H9 (cell line): ENCODE results near the gene EDAR. TPM values are rescaled to one million over a fixed set of nuclear protein-coding genes. Genes with fewer than 3 reads are reported as not detected.

ENCODE experiments used
- DNase-seq: peaks from one replicate; pipeline ENCODE4 v3.0.0-alpha.2; 2017
- H2AFZ ChIP-seq: one replicate; pipeline ENCODE4 v1.6.1; 2013; ENCODE audit warnings: mild to moderate bottlenecking, low read length, control low read depth, moderate library complexity
- H2AK5ac ChIP-seq: 2 replicates; pipeline ENCODE4 v1.6.1; 2013; ENCODE audit warnings: low read length, control low read depth, mixed read lengths; ENCODE audit not compliant: insufficient read length
- H2BK120ac ChIP-seq: one replicate; pipeline ENCODE4 v1.6.1; 2013; ENCODE audit warnings: low read depth, mild to moderate bottlenecking, low read length, control low read depth, inconsistent platforms; ENCODE audit not compliant: poor library complexity, severe bottlenecking
- H2BK12ac ChIP-seq: 2 replicates; pipeline ENCODE4 v1.6.1; 2013; ENCODE audit warnings: low read length, control low read depth, mixed read lengths, low read depth; ENCODE audit not compliant: insufficient read length
- H2BK15ac ChIP-seq: 2 replicates; pipeline ENCODE4 v1.6.1; 2013; ENCODE audit warnings: low read depth, low read length, control low read depth
- H2BK20ac ChIP-seq: one replicate; pipeline ENCODE4 v1.6.1; 2013; ENCODE audit warnings: low read depth, mild to moderate bottlenecking, low read length, control low read depth, inconsistent platforms; ENCODE audit not compliant: poor library complexity, severe bottlenecking
- H2BK5ac ChIP-seq: 2 replicates; pipeline ENCODE4 v1.6.1; 2013; ENCODE audit warnings: low read length, control low read depth, mixed read lengths; ENCODE audit not compliant: insufficient read length
- H3K14ac ChIP-seq: 2 replicates; pipeline ENCODE4 v1.6.1; 2013; ENCODE audit warnings: low read length, control low read depth; ENCODE audit not compliant: insufficient read depth
- H3K18ac ChIP-seq: 2 replicates; pipeline ENCODE4 v1.6.1; 2013; ENCODE audit warnings: low read depth, mild to moderate bottlenecking, mixed read lengths, low read length, control low read depth; ENCODE audit not compliant: insufficient read length
- H3K23ac ChIP-seq: 2 replicates; pipeline ENCODE4 v1.6.1; 2013; ENCODE audit warnings: low read length, control low read depth, mixed read lengths, low read depth; ENCODE audit not compliant: insufficient read length
- H3K23me2 ChIP-seq: 2 replicates; pipeline ENCODE4 v1.6.1; 2013; ENCODE audit warnings: low read depth, mild to moderate bottlenecking, mixed read lengths, low read length, control low read depth; ENCODE audit not compliant: insufficient read length, poor library complexity, severe bottlenecking
- H3K27ac ChIP-seq: 2 replicates; pipeline ENCODE4 v1.5.1; 2013; ENCODE audit warnings: low read length, control low read depth, mixed read lengths, low read depth; ENCODE audit not compliant: insufficient read length
- H3K27me3 ChIP-seq: 2 replicates; pipeline ENCODE4 v1.6.1; 2013; ENCODE audit warnings: low read length, control low read depth, inconsistent platforms; ENCODE audit not compliant: insufficient read depth
- H3K4ac ChIP-seq: 2 replicates; pipeline ENCODE4 v1.6.1; 2013; ENCODE audit warnings: low read depth, mild to moderate bottlenecking, control low read depth, inconsistent platforms, low read length, moderate library complexity
- H3K4me1 ChIP-seq: 2 replicates; pipeline ENCODE4 v1.6.1; 2013; ENCODE audit warnings: low read length, control low read depth, inconsistent platforms; ENCODE audit not compliant: insufficient read depth
- H3K4me2 ChIP-seq: 2 replicates; pipeline ENCODE4 v1.6.1; 2013; ENCODE audit warnings: low read length, control low read depth, mixed read lengths; ENCODE audit not compliant: insufficient read length, insufficient read depth
- H3K56ac ChIP-seq: 2 replicates; pipeline ENCODE4 v1.6.1; 2013; ENCODE audit warnings: low read depth, mild to moderate bottlenecking, mixed read lengths, low read length, control low read depth; ENCODE audit not compliant: insufficient read length
- H3K79me1 ChIP-seq: 2 replicates; pipeline ENCODE4 v1.6.1; 2013; ENCODE audit warnings: low read depth, mild to moderate bottlenecking, moderate library complexity, low read length, control low read depth, inconsistent platforms; ENCODE audit not compliant: insufficient read depth, poor library complexity, severe bottlenecking
- H3K79me2 ChIP-seq: 2 replicates; pipeline ENCODE4 v1.6.1; 2013; ENCODE audit warnings: low read length, control low read depth, inconsistent platforms; ENCODE audit not compliant: insufficient read depth
- H3K9ac ChIP-seq: 2 replicates; pipeline ENCODE4 v1.6.1; 2013; ENCODE audit warnings: low read length, control low read depth, mixed read lengths; ENCODE audit not compliant: insufficient read length; ENCODE audit errors: extremely low read depth
- H3K9me3 ChIP-seq: one replicate; pipeline ENCODE4 v1.6.1; 2013; ENCODE audit warnings: low read depth, low read length, inconsistent platforms; ENCODE audit not compliant: control insufficient read depth
- H3T11ph ChIP-seq: one replicate; pipeline ENCODE4 v1.6.1; 2013; ENCODE audit warnings: mild to moderate bottlenecking, low read length, control low read depth, inconsistent platforms
- H4K20me1 ChIP-seq: one replicate; pipeline ENCODE4 v1.6.1; 2013; ENCODE audit not compliant: control insufficient read depth, insufficient read length, insufficient read depth
- H4K5ac ChIP-seq: 2 replicates; pipeline ENCODE4 v1.6.1; 2013; ENCODE audit warnings: low read depth, mild to moderate bottlenecking, mixed read lengths, low read length, control low read depth; ENCODE audit not compliant: insufficient read length
- H4K8ac ChIP-seq: replicated peaks from 2 replicates; pipeline ENCODE4 v1.6.1; 2013; ENCODE audit warnings: low read length, control low read depth, mixed read lengths, low read depth; ENCODE audit not compliant: insufficient read length
- H4K91ac ChIP-seq: 2 replicates; pipeline ENCODE4 v1.6.1; 2013; ENCODE audit warnings: low read depth, mild to moderate bottlenecking, moderate library complexity, mixed read lengths, low read length, control low read depth; ENCODE audit not compliant: insufficient read length
- H3K27ac Mint-ChIP-seq, 3 experiments: 2 replicates in 2 of 3; 3 replicates in 1 of 3; pipeline ENCODE4 v1.8.0; 2020 to 2021; ENCODE audit warnings: mixed read lengths in 3 of 3, mild to moderate bottlenecking in 1 of 3, moderate library complexity in 1 of 3
- H3K27me3 Mint-ChIP-seq: 2 replicates; pipeline ENCODE4 v1.8.0; 2021; ENCODE audit warnings: low read depth, mild to moderate bottlenecking, moderate library complexity, mixed read lengths
- H3K36me3 Mint-ChIP-seq, 3 experiments: 2 replicates in 2 of 3; 3 replicates in 1 of 3; pipeline ENCODE4 v1.8.0; 2020 to 2021; ENCODE audit warnings: low read depth in 3 of 3, mixed read lengths in 3 of 3; ENCODE audit not compliant: insufficient read depth in 1 of 3
- H3K4me1 Mint-ChIP-seq, 2 experiments: 2 replicates each; pipeline ENCODE4 v1.8.0; 2020; ENCODE audit warnings: mixed read lengths in 2 of 2
- H3K4me3 Mint-ChIP-seq, 2 experiments: 2 replicates in 1 of 2; 3 replicates in 1 of 2; pipeline ENCODE4 v1.8.0; 2020 to 2021; ENCODE audit warnings: mild to moderate bottlenecking in 2 of 2, mixed read lengths in 2 of 2, moderate library complexity in 1 of 2
- H3K9me3 Mint-ChIP-seq, 2 experiments: 2 replicates in 1 of 2; 3 replicates in 1 of 2; pipeline ENCODE4 v1.8.0; 2020; ENCODE audit warnings: mild to moderate bottlenecking in 2 of 2, mixed read lengths in 2 of 2, moderate library complexity in 1 of 2
- WGBS: extraction: QIAGEN DNeasy Blood & Tissue Kit; methylation state at CpG from one replicate; pipeline ENCODE4 v1.1.7; 2013; ENCODE audit warnings: missing lambda C conversion rate, low lambda C conversion rate, mixed read lengths; ENCODE audit not compliant: insufficient read length; ENCODE audit errors: extremely low coverage; 5-methylcytosine and 5-hydroxymethylcytosine counted together
- total RNA-seq: library from RNA; stranded (reverse); gene quantifications from 2 replicates; pipeline ENCODE4 v1.2.1, GENCODE V29; 2021
- TF ChIP-seq, protein P1 (sequence below): fragments of 200-600 bp; sonication (generic); conservative IDR thresholded peaks from 3 replicates; pipeline ENCODE4 v1.8.0; 2021; ENCODE audit warnings: antibody characterized with exemption, mild to moderate bottlenecking

EDAR gene
- total RNA-seq, 1 experiment from 2014 or later, result not detected

DNA sequence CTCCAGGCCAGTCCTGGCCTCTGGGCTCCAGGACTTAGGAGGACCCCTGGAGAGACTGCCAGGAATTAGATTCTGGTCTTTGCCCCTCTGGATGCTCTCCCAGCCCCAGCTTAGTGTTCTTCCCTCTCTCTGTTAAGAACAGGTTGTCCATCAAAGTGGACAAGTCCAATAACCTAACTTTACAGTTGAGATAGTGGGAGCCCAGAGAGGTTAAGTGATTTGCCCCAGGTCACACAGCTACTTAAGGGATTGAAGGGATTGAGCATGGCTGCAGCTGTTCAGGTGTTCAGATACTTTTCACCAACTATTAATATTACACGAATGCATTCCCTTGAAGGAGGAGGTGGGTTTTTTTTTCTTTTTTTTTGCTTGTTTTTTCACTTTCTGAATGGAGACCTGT lies 57.6 kb downstream of the EDAR start:
- Histone ChIP-seq H2BK12ac (no peak overlapping the region), H4K91ac (no peak overlapping the region), H3T11ph (no peak overlapping the region), H4K5ac (no peak overlapping the region), H4K20me1 (no peaks in the 10 kb centered on the region), H3K27me3 (no peaks in the 10 kb centered on the region), H3K23ac (no peak overlapping the region), H3K9ac (no peak overlapping the region), H3K4ac (no peak overlapping the region), H3K18ac (no peak overlapping the region), H4K8ac (no peak overlapping the region), H3K56ac (no peak overlapping the region), H2BK120ac (no peak overlapping the region), H3K27ac (no peak overlapping the region), H3K4me2 (no peak overlapping the region), H2BK15ac (no peak overlapping the region), H2BK5ac (no peak overlapping the region), H3K4me1 (no peaks in the 10 kb centered on the region), H2AK5ac (no peak overlapping the region), H3K9me3 (no peaks in the 10 kb centered on the region), H3K79me1 (no peaks in the 10 kb centered on the region), H3K23me2 (no peaks in the 10 kb centered on the region), H2AFZ (no peak overlapping the region), H2BK20ac (no peak overlapping the region), H3K79me2 (no peaks in the 10 kb centered on the region), H3K14ac (no peak overlapping the region)
- WGBS, result no CpG with 5 or more reads among the region's 1 CpG
- no peak overlapping the region for H3K4me3 Mint-ChIP-seq
- DNase-seq, result no peak
- TF ChIP-seq, protein P1, sequence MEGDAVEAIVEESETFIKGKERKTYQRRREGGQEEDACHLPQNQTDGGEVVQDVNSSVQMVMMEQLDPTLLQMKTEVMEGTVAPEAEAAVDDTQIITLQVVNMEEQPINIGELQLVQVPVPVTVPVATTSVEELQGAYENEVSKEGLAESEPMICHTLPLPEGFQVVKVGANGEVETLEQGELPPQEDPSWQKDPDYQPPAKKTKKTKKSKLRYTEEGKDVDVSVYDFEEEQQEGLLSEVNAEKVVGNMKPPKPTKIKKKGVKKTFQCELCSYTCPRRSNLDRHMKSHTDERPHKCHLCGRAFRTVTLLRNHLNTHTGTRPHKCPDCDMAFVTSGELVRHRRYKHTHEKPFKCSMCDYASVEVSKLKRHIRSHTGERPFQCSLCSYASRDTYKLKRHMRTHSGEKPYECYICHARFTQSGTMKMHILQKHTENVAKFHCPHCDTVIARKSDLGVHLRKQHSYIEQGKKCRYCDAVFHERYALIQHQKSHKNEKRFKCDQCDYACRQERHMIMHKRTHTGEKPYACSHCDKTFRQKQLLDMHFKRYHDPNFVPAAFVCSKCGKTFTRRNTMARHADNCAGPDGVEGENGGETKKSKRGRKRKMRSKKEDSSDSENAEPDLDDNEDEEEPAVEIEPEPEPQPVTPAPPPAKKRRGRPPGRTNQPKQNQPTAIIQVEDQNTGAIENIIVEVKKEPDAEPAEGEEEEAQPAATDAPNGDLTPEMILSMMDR, result no peak
- H3K27me3 Mint-ChIP-seq, result peaks cover 1% of the 10 kb centered on the region; the same call in 1 of the 2 replicates
- no peaks in the 10 kb centered on the region for H3K36me3 Mint-ChIP-seq
- no peaks in the 10 kb centered on the region for H3K9me3 Mint-ChIP-seq
- peaks cover 28 to 33% of the 10 kb centered on the region in 2 experiments for H3K4me1 Mint-ChIP-seq
- H3K27ac Mint-ChIP-seq, result no peak overlapping the region
